Ovary (tissue), 9 donors: ENCODE measurements around the gene RSRP1. TPM values are rescaled to one million over a fixed set of nuclear protein-coding genes. Genes with fewer than 3 reads are reported as not detected.

Experiments
- DNase-seq, 5 donors: peaks; one replicate each; pipeline ENCODE4 v3.0.0-alpha.2; 2019 to 2020
- H3K27ac ChIP-seq, 2 donors: fragments of 200-600 bp; one replicate each; pipeline versions ENCODE4 v1.5.1 to v1.8.0; 2019 to 2022
- H3K27me3 ChIP-seq: fragments of 200-600 bp; one replicate; pipeline ENCODE4 v1.8.0; 2022
- H3K36me3 ChIP-seq: fragments of 200-600 bp; sonication (generic); one replicate; pipeline ENCODE4 v1.5.1; 2019
- H3K4me1 ChIP-seq: one replicate; pipeline ENCODE4 v1.8.1; 2013; ENCODE audit warnings: mild to moderate bottlenecking, moderate library complexity; ENCODE audit not compliant: insufficient read depth
- H3K4me3 ChIP-seq: fragments of 200-600 bp; sonication (generic); one replicate; pipeline ENCODE4 v1.5.1; 2017
- H3K9me3 ChIP-seq, 2 donors: fragments of 200-600 bp in 1 of 2; sonication (generic) in 1 of 2; one replicate each; pipeline versions ENCODE4 v1.5.1 to v1.8.1; 2013 to 2019; ENCODE audit warnings: mild to moderate bottlenecking in 1 of 2, moderate library complexity in 1 of 2
- EP300 ChIP-seq: sonication (generic); formaldehyde crosslinking; IDR thresholded peaks from one replicate; pipeline ENCODE4 v1.6.1; 2017; ENCODE audit warnings: antibody characterized with exemption
- POLR2A ChIP-seq: fragments of 450-650 bp; IDR thresholded peaks from one replicate; pipeline ENCODE4 v1.6.1; 2017; ENCODE audit warnings: antibody characterized with exemption, mild to moderate bottlenecking, moderate library complexity
- WGBS, 3 donors: extraction: QIAGEN DNeasy Blood & Tissue Kit in 1 of 3; methylation state at CpG; one replicate each; pipeline versions ENCODE4 v1.1.5 to v1.1.7; 2013 to 2017; 5-methylcytosine and 5-hydroxymethylcytosine counted together
- intact Hi-C, 4 donors: fragments of 100-400 bp; cut with DNase I; formaldehyde crosslinking; loops; one replicate each; pipeline versions ENCODE4 v1.11.0 to v1.15.1; 2022 to 2023
- polyA plus RNA-seq, 2 donors: library from polyadenylated mRNA; stranded (reverse); fragments of 200-250 nt in 1 of 2; fragments of 350-450 nt in 1 of 2; fragmentation: Illumina TruSeq in 1 of 2; extraction: RNeasy Lipid Tissue Mini Kit (QIAGEN cat#74804) in 1 of 2; gene quantifications; one replicate each; pipeline ENCODE4 v1.2.3, GENCODE V29; 2013 to 2014
- total RNA-seq, 7 donors: library from RNA; depleted of rRNA in 2 of 7; stranded (reverse); fragments of >200 nt in 2 of 7; fragmentation: NEBNext Ultra II Directional in 3 of 7; extraction: Animal tissue kit (Norgen Biotek cat#: 25700) in 3 of 7; gene quantifications; one replicate each; pipeline versions ENCODE4 v1.1.0 to v1.2.4, GENCODE V29; 2016 to 2023
- TF ChIP-seq, protein P1 (sequence below), 3 donors: fragments of 450-650 bp in 2 of 3; fragments of 200-600 bp in 1 of 3; IDR thresholded peaks; one replicate each; pipeline versions ENCODE4 v1.5.1 to v1.8.0; 2016 to 2022; ENCODE audit warnings: antibody characterized with exemption in 3 of 3, mild to moderate bottlenecking in 1 of 3
- donor health status: DM: no; HTN: no; CAD: no; lungs with moderate emphysema.
- donor health status: DM: no; HTN: no; CAD: no.
- donor health status: Bipolar disorder and iron deficiency.
- donor health status: DM: yes; HTN: yes; CAD: no.
- donor health status: DM: no; HTN: no; CAD: no.
- donor health status: DM: yes; HTN: yes; CAD: no.

Gene RSRP1
- total and polyA plus RNA-seq, 9 donors = 52.1 to 138 (median 82.1) TPM

- WGBS, 3 donors = 68 to 80% (median 73%) methylated on average over 17 of the region's 17 CpGs
- TF ChIP-seq POLR2A (no peak), EP300 (no peak)
- TF ChIP-seq, protein P1, sequence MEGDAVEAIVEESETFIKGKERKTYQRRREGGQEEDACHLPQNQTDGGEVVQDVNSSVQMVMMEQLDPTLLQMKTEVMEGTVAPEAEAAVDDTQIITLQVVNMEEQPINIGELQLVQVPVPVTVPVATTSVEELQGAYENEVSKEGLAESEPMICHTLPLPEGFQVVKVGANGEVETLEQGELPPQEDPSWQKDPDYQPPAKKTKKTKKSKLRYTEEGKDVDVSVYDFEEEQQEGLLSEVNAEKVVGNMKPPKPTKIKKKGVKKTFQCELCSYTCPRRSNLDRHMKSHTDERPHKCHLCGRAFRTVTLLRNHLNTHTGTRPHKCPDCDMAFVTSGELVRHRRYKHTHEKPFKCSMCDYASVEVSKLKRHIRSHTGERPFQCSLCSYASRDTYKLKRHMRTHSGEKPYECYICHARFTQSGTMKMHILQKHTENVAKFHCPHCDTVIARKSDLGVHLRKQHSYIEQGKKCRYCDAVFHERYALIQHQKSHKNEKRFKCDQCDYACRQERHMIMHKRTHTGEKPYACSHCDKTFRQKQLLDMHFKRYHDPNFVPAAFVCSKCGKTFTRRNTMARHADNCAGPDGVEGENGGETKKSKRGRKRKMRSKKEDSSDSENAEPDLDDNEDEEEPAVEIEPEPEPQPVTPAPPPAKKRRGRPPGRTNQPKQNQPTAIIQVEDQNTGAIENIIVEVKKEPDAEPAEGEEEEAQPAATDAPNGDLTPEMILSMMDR (IDR thresholded peaks at IDR 0.05) = no peak
- no peak for DNase-seq
- H3K36me3 ChIP-seq = no peaks in the 10 kb centered on the region
- no peaks in the 10 kb centered on the region for H3K9me3 ChIP-seq
- H3K4me3 ChIP-seq = no peak overlapping the region
- no peaks in the 10 kb centered on the region for H3K27me3 ChIP-seq
- intact Hi-C loops = loop anchor here in 1 of 4 donors (5.0 kb wide), 1 partner anchor 332 kb away; no protein-coding TSS in a partner anchor
- no peaks in the 10 kb centered on the region for H3K4me1 ChIP-seq
- no peak overlapping the region for H3K27ac ChIP-seq
Measured at GRCh38 chr1:25194572-25195020, 52.7 kb downstream of the RSRP1 start.

- TF ChIP-seq POLR2A (no peak), EP300 (no peak)
- TF ChIP-seq, protein P1 (IDR thresholded peaks at IDR 0.05) = no peak
- Histone ChIP-seq H3K36me3 (no peaks in the 10 kb centered on the region), H3K4me1 (no peaks in the 10 kb centered on the region), H3K4me3 (no peak overlapping the region), H3K9me3 (no peaks in the 10 kb centered on the region), H3K27ac (no peak overlapping the region), H3K27me3 (no peaks in the 10 kb centered on the region)
- intact Hi-C loops = no loop called here
- DNase-seq = no peak
- WGBS, 3 donors = 66 to 76% (median 75%) methylated on average over 8 of the region's 8 CpGs
Measured at GRCh38 chr1:25194054-25194453, 53.2 kb downstream of the RSRP1 start.

- no peaks in the 10 kb centered on the region for H3K27me3 ChIP-seq
- no peaks in the 10 kb centered on the region for H3K36me3 ChIP-seq
- no peak for DNase-seq
- TF ChIP-seq POLR2A = no peak
- TF ChIP-seq EP300 = no peak
- TF ChIP-seq, protein P1 (IDR thresholded peaks at IDR 0.05) = no peak
- 47 to 56% (median 52%) methylated on average over 9 of the region's 9 CpGs for WGBS, 3 donors
- no peaks in the 10 kb centered on the region for H3K4me1 ChIP-seq
- H3K27ac ChIP-seq = no peak overlapping the region
- no peak overlapping the region for H3K4me3 ChIP-seq
- intact Hi-C loops = no loop called here
- no peaks in the 10 kb centered on the region for H3K9me3 ChIP-seq
Measured at GRCh38 chr1:25193229-25193628, 54.0 kb downstream of the RSRP1 start.

Other genes starting within 250 kb of the RSRP1 start
- gene SYF2, start 15.0 kb downstream of the RSRP1 start, total RNA-seq = 100 to 1,000 TPM in 1 of 7 donors, 10 to 100 TPM in 6; 38.2 to 106 (median 64.5) TPM
- gene SYF2, start 15.0 kb downstream of the RSRP1 start, polyA plus RNA-seq = 100 to 1,000 TPM; 122 to 141 TPM
- gene RHD, start 25.1 kb upstream of the RSRP1 start, total RNA-seq = not detected
- not detected for gene RHD, start 25.1 kb upstream of the RSRP1 start, polyA plus RNA-seq
- 10 to 100 TPM; 50.0 to 74.9 (median 53.9) TPM for gene TMEM50A, start 90.9 kb upstream of the RSRP1 start, total RNA-seq
- 100 to 1,000 TPM in 1 of 2 donors, 10 to 100 TPM in 1; 61.2 to 140 TPM for gene TMEM50A, start 90.9 kb upstream of the RSRP1 start, polyA plus RNA-seq
- under 1 TPM in 6 of 7 donors, not detected in 1; 0.27 to 0.83 (median 0.53) TPM for gene RHCE, start 173.4 kb upstream of the RSRP1 start, total RNA-seq
- gene RHCE, start 173.4 kb upstream of the RSRP1 start, polyA plus RNA-seq = under 1 TPM; 0.21 to 0.62 TPM
- 10 to 100 TPM; 14.1 to 26.8 (median 23.4) TPM for gene MACO1, start 183.4 kb upstream of the RSRP1 start, total RNA-seq
- gene MACO1, start 183.4 kb upstream of the RSRP1 start, polyA plus RNA-seq = 10 to 100 TPM; 14.5 to 30.4 TPM